Astrocyte (in vitro differentiated cells and primary cell): Measurements from ENCODE around the gene HBA2.

Experiments used
- EZH2 ChIP-seq: IDR thresholded peaks from 2 replicates; pipeline ENCODE4 v1.6.1; 2012; ENCODE audit warnings: mild to moderate bottlenecking, low read length, inconsistent platforms; ENCODE audit not compliant: insufficient read depth
- TF ChIP-seq, protein P1 (sequence below): IDR thresholded peaks from 2 replicates; pipeline ENCODE4 v1.5.1; 2011; ENCODE audit warnings: low read depth, mild to moderate bottlenecking, inconsistent platforms, low read length, moderate library complexity; ENCODE audit not compliant: insufficient read depth

DNA sequence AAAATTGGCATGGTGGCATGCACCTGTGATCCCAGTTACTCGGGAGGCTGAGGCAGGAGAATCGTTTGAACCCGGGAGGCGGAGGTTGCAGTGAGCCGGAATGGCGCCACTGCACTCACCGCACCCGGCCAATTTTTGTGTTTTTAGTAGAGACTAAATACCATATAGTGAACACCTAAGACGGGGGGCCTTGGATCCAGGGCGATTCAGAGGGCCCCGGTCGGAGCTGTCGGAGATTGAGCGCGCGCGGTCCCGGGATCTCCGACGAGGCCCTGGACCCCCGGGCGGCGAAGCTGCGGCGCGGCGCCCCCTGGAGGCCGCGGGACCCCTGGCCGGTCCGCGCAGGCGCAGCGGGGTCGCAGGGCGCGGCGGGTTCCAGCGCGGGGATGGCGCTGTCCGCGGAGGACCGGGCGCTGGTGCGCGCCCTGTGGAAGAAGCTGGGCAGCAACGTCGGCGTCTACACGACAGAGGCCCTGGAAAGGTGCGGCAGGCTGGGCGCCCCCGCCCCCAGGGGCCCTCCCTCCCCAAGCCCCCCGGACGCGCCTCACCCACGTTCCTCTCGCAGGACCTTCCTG is 7.5 kb downstream of the HBA2 start, which contains the start of gene HBQ1:
- TF ChIP-seq, protein P1, sequence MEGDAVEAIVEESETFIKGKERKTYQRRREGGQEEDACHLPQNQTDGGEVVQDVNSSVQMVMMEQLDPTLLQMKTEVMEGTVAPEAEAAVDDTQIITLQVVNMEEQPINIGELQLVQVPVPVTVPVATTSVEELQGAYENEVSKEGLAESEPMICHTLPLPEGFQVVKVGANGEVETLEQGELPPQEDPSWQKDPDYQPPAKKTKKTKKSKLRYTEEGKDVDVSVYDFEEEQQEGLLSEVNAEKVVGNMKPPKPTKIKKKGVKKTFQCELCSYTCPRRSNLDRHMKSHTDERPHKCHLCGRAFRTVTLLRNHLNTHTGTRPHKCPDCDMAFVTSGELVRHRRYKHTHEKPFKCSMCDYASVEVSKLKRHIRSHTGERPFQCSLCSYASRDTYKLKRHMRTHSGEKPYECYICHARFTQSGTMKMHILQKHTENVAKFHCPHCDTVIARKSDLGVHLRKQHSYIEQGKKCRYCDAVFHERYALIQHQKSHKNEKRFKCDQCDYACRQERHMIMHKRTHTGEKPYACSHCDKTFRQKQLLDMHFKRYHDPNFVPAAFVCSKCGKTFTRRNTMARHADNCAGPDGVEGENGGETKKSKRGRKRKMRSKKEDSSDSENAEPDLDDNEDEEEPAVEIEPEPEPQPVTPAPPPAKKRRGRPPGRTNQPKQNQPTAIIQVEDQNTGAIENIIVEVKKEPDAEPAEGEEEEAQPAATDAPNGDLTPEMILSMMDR = peak; percentile 28
- no peak for TF ChIP-seq EZH2
